Adrenal gland (tissue), 12 donors: Measurements from ENCODE around the gene AQP2. TPM values are rescaled to one million over a fixed set of nuclear protein-coding genes. Genes with fewer than 3 reads are reported as not detected.

Experiments used
- DNase-seq, 7 donors: peaks; one replicate each; pipeline ENCODE4 v3.0.0-alpha.2; 2019 to 2020
- H3K27ac ChIP-seq, 5 donors: fragments of 200-600 bp; sonication (generic) in 4 of 5; 1 replicate in 3 of 5; 2 replicates in 2 of 5; pipeline versions ENCODE4 v1.5.1 to v1.8.0; 2016 to 2020; ENCODE audit warnings: mild to moderate bottlenecking in 1 of 5
- H3K27me3 ChIP-seq: fragments of 200-600 bp; 2 replicates; pipeline ENCODE4 v1.8.0; 2021
- H3K36me3 ChIP-seq, 2 donors: fragments of 200-600 bp; replicated peaks in 1 of 2; 1 replicate in 1 of 2; 2 replicates in 1 of 2; pipeline versions ENCODE4 v1.5.1 to v1.8.0; 2018 to 2022
- H3K4me1 ChIP-seq, 2 donors: fragments of 200-600 bp; replicated peaks in 1 of 2; 1 replicate in 1 of 2; 2 replicates in 1 of 2; pipeline versions ENCODE4 v1.5.1 to v1.8.0; 2018 to 2021
- H3K4me3 ChIP-seq, 4 donors: fragments of 200-600 bp; sonication (generic) in 3 of 4; one replicate each; pipeline ENCODE4 v1.5.1; 2016 to 2018
- H3K9me3 ChIP-seq, 3 donors: fragments of 200-600 bp; sonication (generic) in 1 of 3; replicated peaks in 1 of 3; 1 replicate in 2 of 3; 2 replicates in 1 of 3; pipeline versions ENCODE4 v1.5.1 to v1.8.0; 2016 to 2021
- POLR2A ChIP-seq, 2 donors: fragments of 450-650 bp; IDR thresholded peaks; one replicate each; pipeline ENCODE4 v1.6.1; 2017; ENCODE audit warnings: antibody characterized with exemption in 2 of 2, mild to moderate bottlenecking in 2 of 2, moderate library complexity in 1 of 2
- WGBS, 4 donors: extraction: QIAGEN DNeasy Blood & Tissue Kit in 2 of 4; methylation state at CpG; one replicate each; pipeline versions ENCODE4 v1.1.5 to v1.1.7; 2013 to 2017; 5-methylcytosine and 5-hydroxymethylcytosine counted together
- intact Hi-C, 2 donors: fragments of 100-400 bp; cut with DNase I; formaldehyde crosslinking; loops; one replicate each; pipeline versions ENCODE4 v1.14.1 to v1.15.0; 2022 to 2023
- polyA plus RNA-seq, 3 donors: library from polyadenylated mRNA; stranded (reverse); fragments of 200-250 nt in 2 of 3; fragments of 350-450 nt in 1 of 3; fragmentation: Illumina TruSeq in 1 of 3; extraction: RNeasy Lipid Tissue Mini Kit (QIAGEN cat#74804) in 1 of 3; gene quantifications; one replicate each; pipeline ENCODE4 v1.2.3, GENCODE V29; 2013 to 2014
- total RNA-seq, 9 donors: library from RNA; depleted of rRNA in 4 of 9; stranded (reverse); fragments of >200 nt in 4 of 9; fragments of 120-200 nt in 1 of 9; fragmentation: NEBNext Ultra II Directional in 1 of 9; extraction: Animal tissue kit (Norgen Biotek cat#: 25700) in 1 of 9; gene quantifications; one replicate each; pipeline versions ENCODE4 v1.1.0 to v1.2.4, GENCODE V29; 2013 to 2023
- TF ChIP-seq, protein P1 (sequence below), 6 experiments: fragments of 450-650 bp in 4 of 6; fragments of 200-600 bp in 2 of 6; sonication (generic) in 1 of 6; IDR thresholded peaks; 1 replicate in 5 of 6; 2 replicates in 1 of 6; pipeline versions ENCODE4 v1.5.1 to v1.8.0; 2016 to 2021; ENCODE audit warnings: antibody characterized with exemption in 6 of 6, mild to moderate bottlenecking in 2 of 6, moderate library complexity in 1 of 6
- donor health status: healthy with polysubstance abuse.
- donor health status: Bipolar disorder and iron deficiency.
- donor health status: DM: yes; HTN: yes; CAD: no.
- donor health status: DM: no; HTN: no; CAD: no.
- donor health status: DM: no; HTN: no; CAD: no.
- donor health status: DM: yes; HTN: yes; CAD: no.

The AQP2 gene
- total and polyA plus RNA-seq, 12 donors = 0.10 to 81.0 (median 2.4) TPM; not detected in 1

DNA sequence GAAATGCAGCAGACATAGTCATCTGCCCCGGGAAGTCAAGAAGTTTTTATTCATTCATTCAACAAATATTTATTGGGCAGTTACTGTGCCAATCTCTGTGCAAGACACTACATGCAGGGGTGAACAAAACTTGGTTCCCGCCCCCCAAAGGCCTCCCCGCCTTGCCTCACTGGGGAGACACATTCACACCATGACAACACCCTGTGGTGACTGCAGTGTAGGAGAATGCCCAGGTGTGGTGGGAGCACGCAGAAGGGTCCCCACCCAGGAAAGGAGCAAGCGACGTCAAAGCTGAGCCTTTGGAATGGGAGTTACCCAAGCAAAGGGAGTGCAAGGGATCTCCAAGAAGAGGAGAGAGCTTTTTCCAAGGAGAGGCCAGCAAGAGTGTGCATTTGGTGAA lies 20.6 kb downstream of the AQP2 start:
- WGBS, 4 donors = 78 to 90% (median 84%) methylated on average over 6 of the region's 6 CpGs
- H3K27ac ChIP-seq = no peak overlapping the region
- no peak for DNase-seq
- peaks cover 5 to 9% of the 10 kb centered on the region in 2 donors for H3K4me1 ChIP-seq
- TF ChIP-seq, protein P1, sequence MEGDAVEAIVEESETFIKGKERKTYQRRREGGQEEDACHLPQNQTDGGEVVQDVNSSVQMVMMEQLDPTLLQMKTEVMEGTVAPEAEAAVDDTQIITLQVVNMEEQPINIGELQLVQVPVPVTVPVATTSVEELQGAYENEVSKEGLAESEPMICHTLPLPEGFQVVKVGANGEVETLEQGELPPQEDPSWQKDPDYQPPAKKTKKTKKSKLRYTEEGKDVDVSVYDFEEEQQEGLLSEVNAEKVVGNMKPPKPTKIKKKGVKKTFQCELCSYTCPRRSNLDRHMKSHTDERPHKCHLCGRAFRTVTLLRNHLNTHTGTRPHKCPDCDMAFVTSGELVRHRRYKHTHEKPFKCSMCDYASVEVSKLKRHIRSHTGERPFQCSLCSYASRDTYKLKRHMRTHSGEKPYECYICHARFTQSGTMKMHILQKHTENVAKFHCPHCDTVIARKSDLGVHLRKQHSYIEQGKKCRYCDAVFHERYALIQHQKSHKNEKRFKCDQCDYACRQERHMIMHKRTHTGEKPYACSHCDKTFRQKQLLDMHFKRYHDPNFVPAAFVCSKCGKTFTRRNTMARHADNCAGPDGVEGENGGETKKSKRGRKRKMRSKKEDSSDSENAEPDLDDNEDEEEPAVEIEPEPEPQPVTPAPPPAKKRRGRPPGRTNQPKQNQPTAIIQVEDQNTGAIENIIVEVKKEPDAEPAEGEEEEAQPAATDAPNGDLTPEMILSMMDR (IDR thresholded peaks at IDR 0.05) = no peak
- TF ChIP-seq POLR2A (IDR thresholded peaks at IDR 0.05) = no peak
- no peak overlapping the region for H3K4me3 ChIP-seq
- intact Hi-C loops = loop anchor here in 1 of 2 donors (5.0 kb wide), 1 partner anchor 91 kb away; no protein-coding TSS in a partner anchor
- H3K9me3 ChIP-seq = no peaks in the 10 kb centered on the region
- peaks cover 3% of the 10 kb centered on the region for H3K27me3 ChIP-seq
- no peaks in the 10 kb centered on the region for H3K36me3 ChIP-seq

DNA sequence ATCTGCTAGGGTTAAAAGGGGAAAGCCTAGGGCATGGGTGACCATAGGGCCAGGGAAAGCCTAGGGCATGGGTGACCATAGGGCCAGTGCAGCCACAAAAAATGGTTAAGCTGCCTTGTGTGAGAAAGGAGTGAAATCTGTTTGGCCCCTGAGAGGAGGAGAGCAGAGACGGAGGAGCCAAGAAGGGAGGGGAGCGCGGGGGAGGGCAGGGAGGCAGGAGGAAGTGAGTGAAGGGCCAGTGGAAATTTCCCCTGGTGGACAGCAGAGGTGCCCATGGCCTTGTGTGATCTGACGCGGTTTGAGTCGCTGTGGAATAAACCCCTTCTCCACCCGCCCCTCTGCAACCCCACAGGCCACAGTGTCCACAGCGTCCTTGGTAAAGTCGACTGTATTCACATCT lies 21.6 kb downstream of the AQP2 start:
- H3K4me1 ChIP-seq = peaks cover 5 to 7% of the 10 kb centered on the region in 2 donors
- intact Hi-C loops = loop anchor here in 1 of 2 donors (5.0 kb wide), 1 partner anchor 90 kb away; no protein-coding TSS in a partner anchor
- WGBS, 4 donors = 72 to 77% (median 76%) methylated on average over 7 to 9 of the region's 9 CpGs
- no peak for TF ChIP-seq POLR2A (IDR thresholded peaks at IDR 0.05)
- TF ChIP-seq, protein P1 (IDR thresholded peaks at IDR 0.05) = no peak
- no peak for DNase-seq
- H3K4me3 ChIP-seq = no peak overlapping the region
- peaks cover 3% of the 10 kb centered on the region for H3K27me3 ChIP-seq
- no peaks in the 10 kb centered on the region for H3K36me3 ChIP-seq
- H3K27ac ChIP-seq = no peak overlapping the region
- H3K9me3 ChIP-seq = no peaks in the 10 kb centered on the region

DNA sequence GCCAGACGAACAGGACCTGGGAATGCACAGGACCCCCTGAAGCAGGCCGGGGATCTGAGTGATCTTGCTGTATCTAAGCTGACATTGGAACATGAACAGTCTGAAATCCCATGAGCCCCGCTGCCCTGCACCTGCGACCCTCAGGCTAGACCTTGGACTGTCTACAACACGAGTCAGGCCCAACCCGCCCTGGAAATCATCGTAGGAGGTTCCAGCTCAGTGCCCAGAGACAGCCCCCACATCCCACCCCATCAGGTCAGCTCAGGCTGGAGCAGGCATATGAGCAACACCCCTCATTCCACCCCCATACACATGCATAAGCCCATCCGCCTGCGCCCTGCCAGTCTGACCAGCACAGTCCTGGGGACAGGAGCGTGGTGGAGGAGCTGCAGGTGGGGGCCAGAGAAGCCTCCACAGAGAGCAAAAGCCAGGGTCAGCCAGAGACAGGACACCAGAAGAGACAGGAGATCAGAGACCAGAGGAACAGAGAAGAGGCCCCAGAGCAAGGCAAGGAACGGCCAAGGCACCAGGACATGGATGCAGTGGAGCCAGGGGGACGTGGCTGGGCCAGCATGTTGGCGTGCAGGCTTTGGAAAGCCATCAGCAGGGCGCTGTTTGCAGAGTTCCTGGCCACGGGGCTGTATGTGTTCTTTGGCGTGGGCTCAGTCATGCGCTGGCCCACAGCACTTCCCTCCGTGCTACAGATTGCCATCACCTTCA lies 22.3 kb downstream of the AQP2 start, which contains the start of gene AQP6:
TSS of gene AQP6 (plus strand) at position 307 of the 720 bp plus-strand sequence. CDS start at position 534, 227 bp downstream.
- Histone ChIP-seq H3K4me1 (peaks cover under 1 to 1% of the 10 kb centered on the region in 2 donors), H3K27me3 (peaks cover 3% of the 10 kb centered on the region), H3K27ac (no peak within 1 kb of the TSS), H3K36me3 (no peaks in the 10 kb centered on the region), H3K4me3 (no peak within 1 kb of the TSS), H3K9me3 (no peaks in the 10 kb centered on the region)
- WGBS, 4 donors = 74 to 84% (median 79%) methylated on average over 14 to 18 of the region's 18 CpGs
- DNase-seq = no peak
- TF ChIP-seq, protein P1 (IDR thresholded peaks at IDR 0.05) = no peak
- no peak for TF ChIP-seq POLR2A (IDR thresholded peaks at IDR 0.05)
- intact Hi-C loops = loop anchor here in 1 of 2 donors (5.0 kb wide), 1 partner anchor 90 kb away; no protein-coding TSS in a partner anchor

DNA sequence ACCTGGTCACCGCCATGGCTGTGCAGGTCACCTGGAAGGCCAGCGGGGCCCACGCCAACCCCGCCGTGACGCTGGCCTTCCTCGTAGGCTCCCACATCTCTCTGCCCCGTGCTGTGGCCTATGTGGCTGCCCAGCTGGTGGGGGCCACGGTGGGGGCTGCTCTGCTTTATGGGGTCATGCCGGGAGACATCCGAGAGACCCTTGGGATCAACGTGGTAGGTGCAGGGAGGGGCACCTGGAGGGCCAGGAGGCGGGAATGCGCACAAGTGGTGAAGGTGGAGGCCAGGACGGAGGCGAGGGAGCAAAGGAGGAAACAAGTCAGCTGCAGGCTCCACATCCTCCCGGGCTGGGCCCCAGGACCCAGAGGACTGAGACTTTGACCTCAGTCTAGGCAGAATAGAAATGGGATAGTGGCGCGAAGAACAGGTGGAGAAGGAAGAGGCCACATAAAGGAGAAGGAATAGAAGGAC lies 22.9 kb downstream of the AQP2 start:
- Histone ChIP-seq H3K27ac (no peak overlapping the region), H3K36me3 (no peaks in the 10 kb centered on the region), H3K27me3 (peaks cover 3% of the 10 kb centered on the region), H3K9me3 (no peaks in the 10 kb centered on the region), H3K4me3 (no peak overlapping the region), H3K4me1 (no peaks in the 10 kb centered on the region)
- TF ChIP-seq POLR2A (IDR thresholded peaks at IDR 0.05) = no peak
- TF ChIP-seq, protein P1 (IDR thresholded peaks at IDR 0.05) = no peak
- DNase-seq = no peak
- 75 to 88% (median 85%) methylated on average over 13 to 19 of the region's 19 CpGs for WGBS, 4 donors
- intact Hi-C loops = loop anchor here in 1 of 2 donors (5.0 kb wide), 1 partner anchor 89 kb away; no protein-coding TSS in a partner anchor
